NT2/D1 (cell line): ENCODE results near the gene AOPEP.
A peak's percentile ranks its signal among the peaks of the same experiment; 100 is the strongest.

ENCODE experiments used
- DNase-seq: peaks from one replicate; pipeline ENCODE4 v3.0.0-alpha.2; 2011; ENCODE audit warnings: low read depth, low spot score
- H3K27me3 ChIP-seq: 2 replicates; pipeline ENCODE4 v1.6.0; 2011; ENCODE audit warnings: mild to moderate bottlenecking; ENCODE audit not compliant: insufficient read length, insufficient read depth
- H3K36me3 ChIP-seq: 2 replicates; pipeline ENCODE4 v1.6.1; 2011; ENCODE audit warnings: mild to moderate bottlenecking, low read length, mixed read lengths; ENCODE audit not compliant: insufficient read depth, insufficient read length
- H3K4me1 ChIP-seq: 2 replicates; pipeline ENCODE4 v1.5.1; 2011; ENCODE audit not compliant: insufficient read depth, insufficient read length
- H3K4me3 ChIP-seq: 2 replicates; pipeline ENCODE4 v1.5.1; 2011; ENCODE audit warnings: low read depth; ENCODE audit not compliant: insufficient read length
- H3K9ac ChIP-seq: 2 replicates; pipeline ENCODE4 v1.6.0; 2011; ENCODE audit warnings: low read depth; ENCODE audit not compliant: insufficient read length
- H3K9me3 ChIP-seq: 2 replicates; pipeline ENCODE4 v1.5.1; 2011; ENCODE audit warnings: mild to moderate bottlenecking, low read length; ENCODE audit not compliant: insufficient read depth
- SUZ12 ChIP-seq: IDR thresholded peaks from 2 replicates; pipeline ENCODE4 v1.6.1; 2011; ENCODE audit not compliant: insufficient read length, insufficient read depth; ENCODE audit errors: extremely low read depth
- YY1 ChIP-seq: IDR thresholded peaks from 2 replicates; pipeline ENCODE4 v1.6.1; 2011; ENCODE audit not compliant: insufficient read length, insufficient read depth
- ZNF274 ChIP-seq: IDR thresholded peaks from 2 replicates; pipeline ENCODE4 v1.6.1; 2011; ENCODE audit warnings: mild to moderate bottlenecking, low read depth, low read length

The AOPEP gene

DNA sequence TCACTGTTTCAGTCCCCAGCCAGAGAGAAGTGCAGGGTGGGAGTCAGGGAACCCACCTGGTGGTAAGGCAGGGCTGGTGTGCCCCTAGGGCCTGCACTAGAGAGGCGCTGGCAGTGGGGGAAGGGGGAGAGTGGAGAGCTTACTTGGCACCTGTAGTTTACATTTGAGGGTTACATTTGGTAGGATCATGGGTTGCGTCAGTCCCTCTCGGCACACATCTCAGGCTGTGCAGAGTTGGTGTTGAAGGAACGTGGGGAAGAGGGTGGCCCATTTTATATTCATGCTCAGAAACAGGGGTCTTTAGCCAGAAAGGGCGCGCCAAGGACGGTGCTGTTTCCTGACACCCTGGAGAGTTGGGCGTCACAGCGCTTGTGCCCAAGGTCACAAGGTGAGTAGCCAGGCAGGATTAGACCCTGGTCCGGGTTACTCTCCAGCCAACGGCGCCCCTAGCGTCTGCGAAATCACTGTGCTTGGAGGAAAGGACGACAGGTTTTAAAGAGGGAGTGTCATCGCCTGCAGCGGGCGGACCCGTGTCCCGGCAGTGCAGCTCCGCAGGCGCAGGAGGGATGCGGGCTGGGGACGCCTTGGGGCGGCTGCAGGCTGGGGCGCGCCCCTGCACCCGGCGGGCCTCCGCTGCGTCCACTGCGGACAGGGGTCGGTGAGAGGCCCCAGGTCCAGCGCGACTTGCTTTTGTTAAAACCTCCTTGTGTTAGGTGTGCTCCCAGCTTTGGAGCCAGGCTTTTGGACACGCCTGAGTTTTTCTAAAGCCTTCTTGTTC is 318.4 kb downstream of the AOPEP start:
- Histone ChIP-seq H3K4me1 (peaks cover 3% of the 10 kb centered on the region), H3K27me3 (no peaks in the 10 kb centered on the region), H3K36me3 (peaks cover 6% of the 10 kb centered on the region), H3K9me3 (no peaks in the 10 kb centered on the region), H3K4me3 (no peak overlapping the region), H3K9ac (peak overlapping the region; percentile 52)
- DNase-seq: peak; percentile 69
- TF ChIP-seq SUZ12 (no peak), ZNF274 (no peak), YY1 (no peak)

GRCh38 chr9:95045751-95046150 is 319.3 kb downstream of the AOPEP start:
- Histone ChIP-seq H3K36me3 (peaks cover 6% of the 10 kb centered on the region), H3K9ac (no peak overlapping the region), H3K4me1 (peaks cover 3% of the 10 kb centered on the region), H3K9me3 (no peaks in the 10 kb centered on the region), H3K4me3 (no peak overlapping the region), H3K27me3 (no peaks in the 10 kb centered on the region)
- no peak for DNase-seq
- TF ChIP-seq YY1: no peak
- no peak for TF ChIP-seq SUZ12
- no peak for TF ChIP-seq ZNF274

GRCh38 chr9:95047452-95048224 is 321.1 kb downstream of the AOPEP start:
- Histone ChIP-seq H3K27me3 (no peaks in the 10 kb centered on the region), H3K4me3 (no peak overlapping the region), H3K9me3 (no peaks in the 10 kb centered on the region), H3K9ac (no peak overlapping the region), H3K4me1 (peaks cover 3% of the 10 kb centered on the region), H3K36me3 (peaks cover 6% of the 10 kb centered on the region)
- no peak for TF ChIP-seq ZNF274
- TF ChIP-seq SUZ12: no peak
- no peak for TF ChIP-seq YY1
- DNase-seq: no peak

DNA sequence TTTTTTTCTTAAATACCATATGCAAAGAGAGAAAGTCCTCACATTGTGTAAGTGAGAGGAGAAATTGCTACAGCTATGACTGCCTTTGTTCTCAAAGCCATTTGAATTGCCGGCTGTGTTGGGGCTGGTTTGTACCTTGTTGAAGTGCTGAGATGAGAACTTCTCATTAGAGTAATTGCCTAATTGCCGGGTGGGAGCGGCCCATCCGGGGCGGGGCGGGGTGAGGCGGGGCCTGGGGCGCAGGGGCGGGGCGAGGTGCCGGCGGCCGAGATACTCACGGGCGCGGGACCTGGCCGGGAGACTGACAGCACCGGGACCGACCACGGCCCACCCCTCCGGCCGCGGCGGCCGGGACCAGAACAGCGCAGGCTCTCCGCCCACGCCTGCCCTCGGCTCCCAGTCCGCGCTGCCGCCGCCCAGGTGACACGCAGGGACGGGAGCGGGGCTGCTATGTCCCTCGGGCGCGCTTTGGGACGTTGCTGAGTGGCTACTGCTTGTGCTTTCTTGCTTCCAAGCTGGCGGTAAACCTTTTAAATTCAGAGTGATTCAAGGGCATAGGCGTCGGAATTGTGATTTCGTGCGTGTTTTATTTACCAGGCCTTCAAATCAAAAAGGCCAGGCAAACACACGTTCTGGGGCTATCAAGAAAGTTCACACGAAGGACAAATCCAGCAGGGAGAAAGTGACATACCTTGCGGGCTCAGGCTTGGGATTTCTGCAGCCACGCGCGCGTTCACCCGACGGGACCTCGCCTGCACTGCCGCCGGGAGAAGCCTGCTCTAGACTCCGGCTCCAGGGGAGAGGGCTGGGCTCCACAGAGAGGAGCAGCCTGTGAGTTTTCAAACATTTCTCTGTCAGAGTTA is 322.0 kb downstream of the AOPEP start:
- H3K4me3 ChIP-seq: peak overlapping the region; percentile 61
- H3K4me1 ChIP-seq: peaks cover 3% of the 10 kb centered on the region
- TF ChIP-seq SUZ12 (no peak), ZNF274 (no peak), YY1 (no peak)
- no peak for DNase-seq
- no peaks in the 10 kb centered on the region for H3K9me3 ChIP-seq
- no peaks in the 10 kb centered on the region for H3K27me3 ChIP-seq
- peak overlapping the region; percentile 77 for H3K9ac ChIP-seq
- peaks cover 6% of the 10 kb centered on the region for H3K36me3 ChIP-seq

DNA sequence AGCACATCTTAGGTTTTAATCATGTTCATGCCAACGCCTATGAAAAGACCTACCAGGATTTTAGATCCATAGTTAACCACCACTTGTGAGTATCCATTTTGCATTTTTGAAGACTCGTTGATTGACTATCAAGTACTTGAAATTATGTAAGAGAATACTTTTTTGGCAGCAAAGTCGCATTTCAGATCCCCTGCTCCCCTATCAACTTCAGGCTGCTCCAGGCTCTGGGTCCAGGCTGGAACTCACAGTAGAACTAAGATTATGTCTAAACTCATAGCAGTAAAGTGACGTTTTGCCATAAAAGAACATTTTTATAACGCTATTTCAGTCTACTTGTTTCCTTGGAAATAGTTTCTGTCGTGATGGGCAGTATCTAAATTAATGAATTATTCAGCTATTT is 323.3 kb downstream of the AOPEP start:
- Histone ChIP-seq H3K4me3 (no peak overlapping the region), H3K36me3 (peaks cover 2% of the 10 kb centered on the region), H3K9ac (no peak overlapping the region), H3K27me3 (no peaks in the 10 kb centered on the region), H3K9me3 (no peaks in the 10 kb centered on the region), H3K4me1 (peaks cover 1% of the 10 kb centered on the region)
- DNase-seq: no peak
- TF ChIP-seq YY1: no peak
- TF ChIP-seq SUZ12: no peak
- TF ChIP-seq ZNF274: no peak

- peaks cover 2% of the 10 kb centered on the region for H3K36me3 ChIP-seq
- peaks cover 3% of the 10 kb centered on the region for H3K4me1 ChIP-seq
These were observed 327.4 kb downstream of the AOPEP start for GRCh38 chr9:95053611-95054570.

More at GRCh38 chr9:95053611-95054570, 327.4 kb downstream of the AOPEP start:
- Histone ChIP-seq H3K27me3 (no peaks in the 10 kb centered on the region), H3K9ac (no peak overlapping the region), H3K9me3 (no peaks in the 10 kb centered on the region), H3K4me3 (no peak overlapping the region)
- DNase-seq: no peak
- TF ChIP-seq ZNF274: no peak
- TF ChIP-seq SUZ12: no peak
- no peak for TF ChIP-seq YY1
